ENCODE results near the gene GNG3.

GNG3 gene

GRCh38 chr11:62755086-62755615 lies 47.7 kb downstream of the GNG3 start:
- DNase-seq (ENCODE audit: low read depth in 2 of 3, low spot score in 1 of 3): no peak

DNA sequence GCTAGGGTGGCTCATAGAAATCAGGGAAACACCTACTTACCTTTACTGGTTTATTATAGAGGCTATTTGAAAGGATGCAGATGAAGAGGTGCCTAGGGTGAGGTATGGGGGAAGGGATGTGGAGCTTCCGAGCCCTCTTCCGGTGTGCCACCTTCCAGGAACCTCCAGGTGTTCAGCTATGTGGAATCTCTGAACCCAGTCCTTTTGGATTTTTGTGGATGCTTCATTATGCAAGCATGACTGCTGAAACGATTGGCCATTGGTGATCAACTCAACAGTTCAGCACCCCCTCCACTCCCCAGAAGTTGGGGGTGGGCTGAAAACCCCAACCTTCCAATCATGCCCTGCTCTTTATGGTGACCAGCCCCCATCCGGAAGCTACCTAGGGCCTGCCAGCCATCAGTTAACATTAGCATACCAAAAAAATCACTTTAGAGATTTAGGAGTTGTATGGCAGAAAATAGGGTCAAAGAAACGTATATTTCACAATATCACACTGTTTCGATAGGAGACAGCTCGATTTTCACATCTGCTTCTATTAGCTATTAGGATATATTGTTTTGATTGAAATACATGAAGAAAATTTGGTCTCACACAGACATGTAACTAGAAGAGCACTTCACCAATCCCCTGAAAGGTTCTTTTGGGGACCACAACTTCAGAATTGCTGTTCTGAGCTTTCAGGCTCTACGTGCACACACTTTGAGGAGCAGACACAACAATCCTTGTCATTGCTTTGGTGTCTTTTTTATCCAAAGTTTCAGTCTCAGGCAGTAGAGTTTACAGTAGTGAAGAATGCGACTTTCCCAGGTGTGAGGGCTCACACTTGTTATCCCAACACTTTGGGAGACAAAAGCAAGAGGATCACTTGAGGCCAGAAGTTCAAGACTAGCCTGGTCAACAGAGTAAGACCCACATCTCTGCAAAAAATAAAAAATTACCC lies 50.6 kb downstream of the GNG3 start:
- no peak for DNase-seq (ENCODE audit: low read depth in 2 of 3, low spot score in 1 of 3)
